Measurements from ENCODE around the gene VHLL.

Gene VHLL

DNA sequence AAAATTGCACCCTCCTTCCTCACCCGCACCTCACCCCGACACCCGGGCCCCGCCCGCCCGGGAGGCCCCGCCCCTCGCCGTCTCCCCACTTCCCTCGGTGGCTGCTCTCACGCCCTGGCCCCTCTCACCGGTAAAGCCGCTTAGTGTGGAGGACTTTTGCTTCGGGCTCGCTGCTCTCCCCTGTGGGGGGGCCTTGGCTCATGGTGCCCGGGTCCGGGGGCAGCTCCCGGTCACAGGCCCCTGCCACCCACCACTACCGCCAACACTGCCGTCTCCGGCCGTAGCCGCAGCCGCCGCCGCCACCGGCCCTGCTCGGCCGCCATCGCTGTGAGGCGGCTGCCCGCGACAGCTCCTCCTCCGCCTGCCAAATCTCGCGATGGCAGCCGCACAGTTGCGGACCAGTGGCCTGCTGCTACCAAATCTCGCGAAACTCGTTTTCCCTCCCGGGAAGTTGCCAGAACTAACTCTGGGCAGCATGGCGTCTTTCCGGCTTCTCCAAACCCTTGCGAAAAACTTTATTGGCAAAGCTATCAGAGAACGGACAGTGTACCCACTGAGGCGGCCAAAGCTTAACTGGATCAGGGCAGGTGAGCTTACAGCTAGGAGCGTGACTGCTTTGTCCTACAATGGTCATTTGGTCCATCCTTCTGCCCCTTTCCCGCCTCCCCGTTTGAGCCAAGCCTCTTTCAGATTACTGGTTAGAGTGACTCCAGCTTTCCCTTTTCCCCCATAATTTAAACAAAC is 16.5 kb downstream of the VHLL start, which contains the start of gene SMG5:
Gene SMG5 (minus strand): TSS at position 347 of the 744 bp plus-strand sequence. CDS start 145 bp downstream, at position 202.
- DNase-seq (ENCODE audit: insufficient read length, low spot score) (peak; percentile 90), FAIRE-seq (peak; percentile 97)
- peak; percentile 87; the same call in 1 of the 2 replicates for TF ChIP-seq POLR2AphosphoS5 (IDR thresholded peaks at IDR 0.05; ENCODE audit: low read depth, low read length)
- peak; percentile 72; the same call in 1 of the 2 replicates for TF ChIP-seq POU2F2 (IDR thresholded peaks at IDR 0.05; ENCODE audit: low read depth, low read length)
- TF ChIP-seq SPI1 (IDR thresholded peaks at IDR 0.05; ENCODE audit: low read depth, low read length) = peak; percentile 48
- TF ChIP-seq TAF1 (IDR thresholded peaks at IDR 0.05; ENCODE audit: low read depth, low read length) = peak; percentile 91
- peak; percentile 90 for TF ChIP-seq POLR2A (IDR thresholded peaks at IDR 0.05; ENCODE audit: low read depth, low read length)
- TF ChIP-seq PAX5 (IDR thresholded peaks at IDR 0.05; ENCODE audit: insufficient read depth, low read length, severe bottlenecking) = no peak

DNA sequence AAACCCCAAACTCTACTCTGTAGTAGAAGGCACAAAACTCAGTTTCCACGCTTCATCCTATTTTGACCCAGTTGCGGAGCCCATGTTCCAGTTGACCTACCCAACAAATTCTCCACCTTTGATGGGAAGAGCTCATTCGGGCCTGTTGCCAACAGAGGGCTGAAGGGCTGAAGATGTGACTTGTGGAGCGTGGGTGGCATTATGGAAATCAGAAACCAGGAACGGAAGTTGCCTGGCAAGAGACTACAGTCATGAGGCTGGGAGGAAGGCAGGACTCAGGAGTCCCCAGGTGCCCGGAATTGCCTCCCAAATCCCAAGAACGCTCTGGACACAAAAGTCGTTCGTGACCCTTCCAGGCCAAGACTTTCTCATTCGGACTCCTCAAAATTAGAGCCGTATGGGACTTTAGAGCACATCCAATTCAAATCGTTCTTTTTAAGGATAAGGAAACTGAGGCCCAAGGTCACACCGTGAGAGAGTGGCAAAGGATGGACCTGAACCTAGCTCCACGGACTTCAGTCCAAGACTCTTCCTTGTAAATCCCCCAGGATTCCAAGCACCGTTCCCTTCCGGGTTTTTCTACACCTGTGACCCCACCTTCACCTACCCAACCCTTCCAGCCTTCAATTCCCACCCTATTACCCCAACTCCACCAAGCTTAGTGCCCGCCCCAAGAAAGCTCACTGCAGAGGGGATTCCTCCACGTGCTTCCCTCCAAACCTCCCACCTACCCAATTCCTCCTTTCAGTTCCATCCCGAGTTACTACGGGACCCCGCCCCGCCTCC is 17.2 kb downstream of the VHLL start:
- FAIRE-seq = no peak
- no peak for DNase-seq (ENCODE audit: insufficient read length, low spot score)
- no peak for TF ChIP-seq SPI1 (IDR thresholded peaks at IDR 0.05; ENCODE audit: low read depth, low read length)
- TF ChIP-seq POU2F2 (IDR thresholded peaks at IDR 0.05; ENCODE audit: low read depth, low read length) = no peak
- TF ChIP-seq POLR2AphosphoS5 (IDR thresholded peaks at IDR 0.05; ENCODE audit: low read depth, low read length) = 0 out of 2 replicates have a peak, but pooled peaks have one; percentile 45
- TF ChIP-seq PAX5 (IDR thresholded peaks at IDR 0.05; ENCODE audit: insufficient read depth, low read length, severe bottlenecking) = no peak
- no peak for TF ChIP-seq TAF1 (IDR thresholded peaks at IDR 0.05; ENCODE audit: low read depth, low read length)
- TF ChIP-seq POLR2A (IDR thresholded peaks at IDR 0.05; ENCODE audit: low read depth, low read length) = peak; percentile 7; the same call in 1 of the 2 replicates

DNA sequence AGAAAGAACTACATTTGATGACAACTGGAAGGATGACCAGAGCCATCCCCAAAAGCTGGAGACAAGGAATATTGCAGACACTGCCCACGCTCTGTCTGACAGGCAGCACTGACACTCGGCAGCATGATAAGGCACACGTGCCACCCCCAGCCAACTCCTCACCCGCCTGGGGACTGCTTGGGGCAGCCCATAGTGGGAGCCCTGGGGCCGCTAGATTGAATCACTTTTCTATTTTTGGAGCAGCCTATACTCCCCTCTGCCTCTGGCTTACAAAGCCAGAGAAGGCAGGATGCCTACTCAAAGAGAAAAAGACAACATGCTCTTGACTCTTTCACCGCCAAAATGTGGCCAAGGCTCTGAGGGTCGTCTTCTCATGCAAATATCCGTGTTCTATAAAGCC is 17.8 kb downstream of the VHLL start:
- peak; percentile 39; the same call in 1 of the 2 replicates for TF ChIP-seq POLR2A (IDR thresholded peaks at IDR 0.05; ENCODE audit: low read depth, low read length)
- TF ChIP-seq POLR2AphosphoS5 (IDR thresholded peaks at IDR 0.05; ENCODE audit: low read depth, low read length) = 0 out of 2 replicates have a peak, but pooled peaks have one; percentile 22
- TF ChIP-seq PAX5 (IDR thresholded peaks at IDR 0.05; ENCODE audit: insufficient read depth, low read length, severe bottlenecking) = no peak
- 0 out of 2 replicates have a peak, but pooled peaks have one; percentile 23 for TF ChIP-seq POU2F2 (IDR thresholded peaks at IDR 0.05; ENCODE audit: low read depth, low read length)
- peak; percentile 41 for DNase-seq (ENCODE audit: insufficient read length, low spot score)
- peak; percentile 85 for FAIRE-seq

DNA sequence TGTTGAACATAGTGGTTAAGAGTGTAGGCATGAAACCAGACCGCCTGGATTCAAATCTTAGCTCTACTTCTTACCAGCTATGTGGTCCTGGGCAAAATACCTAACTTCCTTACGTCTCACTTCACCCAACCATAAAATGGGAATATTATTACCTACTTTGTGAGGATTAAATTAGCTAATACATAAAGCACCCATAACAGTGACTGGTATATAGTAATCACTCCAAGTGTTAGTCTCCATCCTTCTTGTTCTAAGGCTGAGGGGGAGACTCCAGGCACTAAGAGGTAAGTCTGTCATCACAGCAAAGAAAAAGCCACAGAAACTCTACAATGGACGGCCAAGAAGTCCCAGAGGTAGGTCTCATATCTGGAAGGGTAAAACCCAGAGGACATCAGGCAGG is 19.3 kb downstream of the VHLL start:
- TF ChIP-seq SPI1 (IDR thresholded peaks at IDR 0.05; ENCODE audit: low read depth, low read length) (no peak), POU2F2 (IDR thresholded peaks at IDR 0.05; ENCODE audit: low read depth, low read length) (no peak), POLR2AphosphoS5 (IDR thresholded peaks at IDR 0.05; ENCODE audit: low read depth, low read length) (no peak), POLR2A (IDR thresholded peaks at IDR 0.05; ENCODE audit: low read depth, low read length) (no peak), TAF1 (IDR thresholded peaks at IDR 0.05; ENCODE audit: low read depth, low read length) (no peak), PAX5 (IDR thresholded peaks at IDR 0.05; ENCODE audit: insufficient read depth, low read length, severe bottlenecking) (no peak)
- DNase-seq (ENCODE audit: insufficient read length, low spot score) = no peak
- no peak for FAIRE-seq

DNA sequence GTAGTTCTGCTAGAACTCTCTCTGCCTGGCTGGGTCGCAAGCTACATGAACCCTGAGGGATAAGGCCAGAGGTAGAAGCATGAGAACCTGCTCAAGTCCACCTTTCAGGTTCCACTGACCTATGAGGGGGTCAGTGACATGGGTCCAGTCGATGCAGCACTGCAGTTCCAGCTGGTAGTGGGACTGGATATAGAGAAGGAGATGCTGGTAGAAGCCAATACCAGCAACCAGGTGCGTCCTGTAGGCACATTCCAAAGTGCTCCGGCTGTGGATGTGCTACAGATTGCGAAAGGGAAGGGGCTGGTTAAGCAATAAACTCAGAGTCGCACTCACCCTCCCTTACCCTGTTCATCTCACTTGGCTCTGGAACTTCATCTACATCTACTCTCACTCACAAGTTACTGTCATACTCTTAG is 22.1 kb downstream of the VHLL start:
- FAIRE-seq (no peak), DNase-seq (ENCODE audit: insufficient read length, low spot score) (no peak)
- TF ChIP-seq POLR2A (IDR thresholded peaks at IDR 0.05; ENCODE audit: low read depth, low read length) (no peak), PAX5 (IDR thresholded peaks at IDR 0.05; ENCODE audit: insufficient read depth, low read length, severe bottlenecking) (no peak)

DNA sequence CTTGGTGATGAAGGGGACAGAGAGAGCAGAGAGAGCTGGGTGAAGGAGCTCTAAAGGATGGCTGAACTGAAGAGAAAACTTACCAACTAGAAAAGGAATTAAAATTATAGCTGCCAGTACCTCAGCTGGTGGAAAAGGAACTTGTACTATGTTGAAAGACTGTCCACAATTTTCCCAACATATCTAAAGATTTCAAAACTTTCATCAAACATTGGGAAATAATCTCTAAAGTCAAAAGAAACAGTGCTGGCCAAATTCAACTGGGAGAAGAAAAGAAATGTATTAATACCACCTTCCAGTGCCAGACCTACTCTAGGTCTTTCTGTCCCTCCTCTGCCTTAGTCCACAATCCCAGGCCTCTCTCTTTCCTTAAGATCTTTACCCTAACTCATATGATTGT is 22.6 kb downstream of the VHLL start:
- FAIRE-seq (no peak), DNase-seq (ENCODE audit: insufficient read length, low spot score) (no peak)
- TF ChIP-seq POLR2AphosphoS5 (IDR thresholded peaks at IDR 0.05; ENCODE audit: low read depth, low read length) (no peak), SPI1 (IDR thresholded peaks at IDR 0.05; ENCODE audit: low read depth, low read length) (no peak), PAX5 (IDR thresholded peaks at IDR 0.05; ENCODE audit: insufficient read depth, low read length, severe bottlenecking) (no peak), POLR2A (IDR thresholded peaks at IDR 0.05; ENCODE audit: low read depth, low read length) (no peak), TAF1 (IDR thresholded peaks at IDR 0.05; ENCODE audit: low read depth, low read length) (no peak), POU2F2 (IDR thresholded peaks at IDR 0.05; ENCODE audit: low read depth, low read length) (no peak)

DNA sequence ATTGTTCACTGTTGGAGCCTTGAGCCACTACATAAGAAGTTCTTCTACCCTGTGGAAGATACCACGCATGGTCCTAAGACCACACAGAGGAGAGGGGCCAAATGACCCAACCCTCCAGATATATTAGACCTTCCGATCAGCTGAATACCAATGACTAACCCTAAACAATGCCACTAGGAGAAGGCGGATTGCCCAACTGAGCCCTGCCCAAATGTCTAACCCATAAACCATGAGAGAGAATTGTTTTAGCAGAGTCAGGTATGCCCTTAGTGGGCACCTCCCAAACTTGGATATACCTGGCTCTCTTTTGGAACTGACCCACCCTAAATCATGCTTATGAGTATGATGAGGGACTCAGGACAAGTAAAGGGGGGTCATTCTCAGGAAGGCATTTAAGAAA is 28.8 kb downstream of the VHLL start:
- no peak for TF ChIP-seq POLR2AphosphoS5 (IDR thresholded peaks at IDR 0.05; ENCODE audit: low read depth, low read length)
- no peak for TF ChIP-seq POLR2A (IDR thresholded peaks at IDR 0.05; ENCODE audit: low read depth, low read length)
- no peak for TF ChIP-seq PAX5 (IDR thresholded peaks at IDR 0.05; ENCODE audit: insufficient read depth, low read length, severe bottlenecking)
- no peak for TF ChIP-seq POU2F2 (IDR thresholded peaks at IDR 0.05; ENCODE audit: low read depth, low read length)
- TF ChIP-seq TAF1 (IDR thresholded peaks at IDR 0.05; ENCODE audit: low read depth, low read length) = no peak
- no peak for TF ChIP-seq SPI1 (IDR thresholded peaks at IDR 0.05; ENCODE audit: low read depth, low read length)
- FAIRE-seq = no peak

DNA sequence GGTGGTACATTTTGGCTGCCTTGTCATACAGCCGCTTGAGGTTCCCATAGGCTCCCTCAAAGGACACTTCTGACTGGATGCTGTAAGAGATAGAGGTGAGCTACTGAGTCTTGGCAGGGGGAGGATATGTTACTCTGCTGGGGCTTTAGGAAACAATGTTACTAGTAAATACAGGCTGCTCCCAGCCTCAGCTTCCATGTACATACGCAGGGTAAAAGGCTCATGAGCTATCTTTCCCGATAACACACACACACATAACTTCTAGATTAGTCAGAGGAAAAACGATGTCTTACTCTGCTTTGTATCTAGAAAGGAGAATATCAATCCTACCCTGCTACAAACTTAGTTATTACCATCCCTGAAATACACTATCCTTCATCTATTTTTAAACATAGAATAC is 30.8 kb downstream of the VHLL start:
- DNase-seq (ENCODE audit: insufficient read length, low spot score) (no peak), FAIRE-seq (no peak)
- TF ChIP-seq POLR2AphosphoS5 (IDR thresholded peaks at IDR 0.05; ENCODE audit: low read depth, low read length) (no peak), PAX5 (IDR thresholded peaks at IDR 0.05; ENCODE audit: insufficient read depth, low read length, severe bottlenecking) (no peak), POU2F2 (IDR thresholded peaks at IDR 0.05; ENCODE audit: low read depth, low read length) (no peak), SPI1 (IDR thresholded peaks at IDR 0.05; ENCODE audit: low read depth, low read length) (no peak), POLR2A (IDR thresholded peaks at IDR 0.05; ENCODE audit: low read depth, low read length) (no peak), TAF1 (IDR thresholded peaks at IDR 0.05; ENCODE audit: low read depth, low read length) (no peak)

More for the DNA sequence above, 28.8 kb downstream of the VHLL start:
- DNase-seq (ENCODE audit: insufficient read length, low spot score) = no peak

DNA sequence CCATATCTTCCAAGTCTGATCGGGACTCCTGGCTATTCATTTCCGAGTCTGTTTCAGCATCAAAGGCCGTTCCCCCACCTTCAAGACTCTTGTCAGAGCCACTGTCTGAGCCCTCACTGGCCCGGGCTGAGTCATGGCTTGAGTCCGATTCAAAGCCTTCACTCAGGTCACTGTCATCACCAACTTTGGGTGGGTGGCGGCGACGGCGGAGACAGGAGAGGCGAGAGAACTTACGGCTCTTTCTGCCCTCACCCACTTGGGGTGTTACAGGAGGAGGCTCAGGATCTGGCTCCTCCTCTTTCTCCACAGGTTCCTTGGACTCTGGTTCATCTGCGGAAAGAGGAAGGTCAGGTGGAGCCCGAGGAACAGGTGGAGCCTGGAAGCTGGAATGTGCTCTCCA is 33.1 kb downstream of the VHLL start:
- no peak for DNase-seq (ENCODE audit: insufficient read length, low spot score)
- TF ChIP-seq PAX5 (IDR thresholded peaks at IDR 0.05; ENCODE audit: insufficient read depth, low read length, severe bottlenecking) = no peak
- no peak for TF ChIP-seq SPI1 (IDR thresholded peaks at IDR 0.05; ENCODE audit: low read depth, low read length)
- TF ChIP-seq POLR2AphosphoS5 (IDR thresholded peaks at IDR 0.05; ENCODE audit: low read depth, low read length) = no peak
- no peak for TF ChIP-seq POU2F2 (IDR thresholded peaks at IDR 0.05; ENCODE audit: low read depth, low read length)
- no peak for TF ChIP-seq TAF1 (IDR thresholded peaks at IDR 0.05; ENCODE audit: low read depth, low read length)
- TF ChIP-seq POLR2A (IDR thresholded peaks at IDR 0.05; ENCODE audit: low read depth, low read length) = no peak
- FAIRE-seq = no peak
